Measurements from ENCODE around the gene NSUN2.

DNA sequence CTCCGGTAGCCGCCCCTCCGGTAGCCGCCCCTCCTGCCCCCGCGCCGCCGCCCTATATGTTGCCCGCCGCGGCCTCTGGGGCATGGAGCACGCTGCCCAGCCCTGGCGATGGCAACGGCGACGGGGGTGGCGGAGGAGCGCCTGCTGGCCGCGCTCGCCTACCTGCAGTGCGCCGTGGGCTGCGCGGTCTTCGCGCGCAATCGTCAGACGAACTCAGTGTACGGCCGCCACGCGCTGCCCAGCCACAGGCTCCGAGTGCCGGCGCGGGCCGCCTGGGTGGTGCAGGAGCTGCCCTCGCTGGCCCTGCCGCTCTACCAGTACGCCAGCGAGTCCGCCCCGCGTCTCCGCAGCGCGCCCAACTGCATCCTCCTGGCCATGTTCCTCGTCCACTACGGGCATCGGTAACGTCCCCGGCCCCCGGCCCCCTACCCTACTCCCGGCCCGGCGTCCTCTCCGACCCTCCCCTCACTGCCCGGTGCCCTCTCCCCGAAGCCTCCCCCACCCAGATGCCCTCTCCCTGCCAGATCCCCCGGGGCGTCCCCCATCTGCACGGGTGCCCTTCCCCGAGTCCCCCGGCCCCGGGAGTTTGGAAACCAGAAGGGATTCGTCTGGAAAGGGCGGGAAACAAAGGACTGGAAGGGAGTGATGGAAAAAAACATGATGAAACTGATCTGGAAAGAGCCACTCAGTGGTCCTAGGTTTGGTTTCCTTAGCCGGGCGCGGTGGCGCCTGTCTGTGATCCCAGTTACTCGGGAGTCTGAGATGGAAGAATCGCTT, 813 bp upstream of the NSUN2 start:
- TF ChIP-seq, protein P1, sequence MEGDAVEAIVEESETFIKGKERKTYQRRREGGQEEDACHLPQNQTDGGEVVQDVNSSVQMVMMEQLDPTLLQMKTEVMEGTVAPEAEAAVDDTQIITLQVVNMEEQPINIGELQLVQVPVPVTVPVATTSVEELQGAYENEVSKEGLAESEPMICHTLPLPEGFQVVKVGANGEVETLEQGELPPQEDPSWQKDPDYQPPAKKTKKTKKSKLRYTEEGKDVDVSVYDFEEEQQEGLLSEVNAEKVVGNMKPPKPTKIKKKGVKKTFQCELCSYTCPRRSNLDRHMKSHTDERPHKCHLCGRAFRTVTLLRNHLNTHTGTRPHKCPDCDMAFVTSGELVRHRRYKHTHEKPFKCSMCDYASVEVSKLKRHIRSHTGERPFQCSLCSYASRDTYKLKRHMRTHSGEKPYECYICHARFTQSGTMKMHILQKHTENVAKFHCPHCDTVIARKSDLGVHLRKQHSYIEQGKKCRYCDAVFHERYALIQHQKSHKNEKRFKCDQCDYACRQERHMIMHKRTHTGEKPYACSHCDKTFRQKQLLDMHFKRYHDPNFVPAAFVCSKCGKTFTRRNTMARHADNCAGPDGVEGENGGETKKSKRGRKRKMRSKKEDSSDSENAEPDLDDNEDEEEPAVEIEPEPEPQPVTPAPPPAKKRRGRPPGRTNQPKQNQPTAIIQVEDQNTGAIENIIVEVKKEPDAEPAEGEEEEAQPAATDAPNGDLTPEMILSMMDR (conservative IDR thresholded peaks at IDR 0.05): no peak
- TF ChIP-seq EZH2 (IDR thresholded peaks at IDR 0.05; ENCODE audit: low read depth): no peak
